A673 (cell line): ENCODE data around the gene METTL27. TPM values are rescaled to one million over a fixed set of nuclear protein-coding genes. Genes with fewer than 3 reads are reported as not detected.
"Not testable (repeated sequence)": the region's sequence is repeated elsewhere in the genome, so short reads cannot be mapped to it uniquely, and the experiment has no call there.

Experiments
- BruUV-seq: library from RNA; stranded (reverse); fragments of 400-500 nt; replicated peaks from 2 replicates; lab custom pipeline; 2021; lab: Mats Ljungman, UMichigan
- CTCF ChIA-PET: fragments of 300-600 bp; sonication (Branson Sonifier 250); formaldehyde crosslinking; loops from one replicate; lab custom pipeline; 2022; ENCODE audit warnings: antibody characterized with exemption; lab: Charles Lee
- POLR2A ChIA-PET: fragments of 300-600 bp; sonication (Branson Sonifier 250); formaldehyde crosslinking; loops from one replicate; lab custom pipeline; 2022; ENCODE audit warnings: antibody characterized with exemption; ENCODE audit not compliant: low non-redundant PET; lab: Charles Lee
- DNase-seq: peaks from one replicate; pipeline ENCODE4 v3.0.0-alpha.2; 2015; ENCODE audit warnings: low spot score
- H3K27ac ChIP-seq: fragments of 200-600 bp; sonication (generic); 2 replicates; pipeline ENCODE4 v1.5.1; 2016; ENCODE audit warnings: mixed run types, low read depth, mild to moderate bottlenecking, mixed read lengths, antibody characterized with exemption, low read length; ENCODE audit not compliant: poor library complexity, severe bottlenecking
- H3K27me3 ChIP-seq: fragments of 200-600 bp; sonication (generic); replicated peaks from 2 replicates; pipeline ENCODE4 v1.6.1; 2017; ENCODE audit warnings: mixed run types, low read depth, mild to moderate bottlenecking, mixed read lengths, antibody characterized with exemption, low read length; ENCODE audit not compliant: insufficient read depth, poor library complexity
- H3K36me3 ChIP-seq: fragments of 200-600 bp; sonication (generic); 2 replicates; pipeline ENCODE4 v1.6.1; 2016; ENCODE audit warnings: mixed run types, mild to moderate bottlenecking, mixed read lengths, antibody characterized with exemption, low read length; ENCODE audit not compliant: insufficient read depth, poor library complexity, severe bottlenecking
- H3K4me1 ChIP-seq: fragments of 200-600 bp; sonication (generic); 2 replicates; pipeline ENCODE4 v1.6.1; 2017; ENCODE audit warnings: mixed run types, mild to moderate bottlenecking, mixed read lengths, antibody characterized with exemption, low read length; ENCODE audit not compliant: insufficient read depth, poor library complexity, severe bottlenecking
- H3K4me3 ChIP-seq: fragments of 200-600 bp; sonication (generic); 2 replicates; pipeline ENCODE4 v1.5.1; 2016; ENCODE audit warnings: low read depth, mixed run types, mild to moderate bottlenecking, mixed read lengths, low read length; ENCODE audit not compliant: poor library complexity, severe bottlenecking
- H3K9me3 ChIP-seq: fragments of 200-600 bp; sonication (generic); 2 replicates; pipeline ENCODE4 v1.6.1; 2016; ENCODE audit warnings: mixed run types, low read depth, mild to moderate bottlenecking, mixed read lengths, antibody characterized with exemption, low read length; ENCODE audit not compliant: poor library complexity, severe bottlenecking
- EZH2 ChIP-seq: fragments of 200-600 bp; sonication (generic); IDR thresholded peaks from 2 replicates; pipeline ENCODE4 v1.6.1; 2017; ENCODE audit warnings: borderline replicate concordance, low read depth, mild to moderate bottlenecking, mixed read lengths, antibody characterized with exemption, low read length; ENCODE audit not compliant: poor library complexity, severe bottlenecking
- intact Hi-C: fragments of 100-400 bp; cut with micrococcal nuclease; formaldehyde crosslinking; loops from one replicate; pipeline ENCODE4 v1.10.0; 2022; ENCODE audit not compliant: unreplicated experiment
- total RNA-seq: library from RNA; stranded (reverse); gene quantifications from 2 replicates; pipeline ENCODE4 v1.2.3, GENCODE V29; 2021
- TF ChIP-seq, protein P1 (sequence below): fragments of 300-800, 200-600 bp; sonication (generic); conservative IDR thresholded peaks from 2 replicates; pipeline ENCODE4 v1.5.1; 2017; ENCODE audit warnings: low read depth, mild to moderate bottlenecking, antibody characterized with exemption, low read length, moderate library complexity, mixed read lengths

The METTL27 gene
- total RNA-seq, 1 experiment from 2014 or later = not detected

DNA sequence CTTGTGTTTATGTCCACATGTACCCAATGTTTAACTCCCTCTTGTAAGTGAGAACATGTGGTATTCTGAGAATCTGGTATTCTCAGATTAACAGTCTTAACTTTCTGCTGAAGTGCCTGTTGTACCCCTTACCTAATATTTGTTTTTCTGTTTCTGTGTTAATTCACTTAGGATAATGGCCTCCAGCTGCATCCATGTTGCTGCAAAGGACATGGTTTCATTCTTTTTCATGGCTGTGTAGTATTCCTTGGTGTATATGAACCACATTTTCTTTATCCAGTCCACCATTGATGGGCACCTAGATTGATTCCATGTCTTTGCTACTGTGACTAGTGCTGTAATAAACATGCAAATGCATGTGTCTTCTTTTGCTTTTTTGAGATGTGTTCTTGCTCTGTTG, 47.1 kb downstream of the METTL27 start:
- intact Hi-C loops, CTCF ChIA-PET: not testable (repeated sequence)

GRCh38 chr7:73791170-73791690, 51.1 kb downstream of the METTL27 start:
- H3K4me3 ChIP-seq, H3K4me1 ChIP-seq, BruUV-seq, H3K27ac ChIP-seq, H3K9me3 ChIP-seq, H3K27me3 ChIP-seq, CTCF ChIA-PET, POLR2A ChIA-PET, H3K36me3 ChIP-seq, DNase-seq, intact Hi-C loops: not testable (repeated sequence)

More for the DNA sequence above, 47.1 kb downstream of the METTL27 start:
- H3K27me3 ChIP-seq, H3K4me3 ChIP-seq, H3K27ac ChIP-seq, POLR2A ChIA-PET, BruUV-seq, H3K9me3 ChIP-seq, DNase-seq, H3K36me3 ChIP-seq, H3K4me1 ChIP-seq: not testable (repeated sequence)

DNA sequence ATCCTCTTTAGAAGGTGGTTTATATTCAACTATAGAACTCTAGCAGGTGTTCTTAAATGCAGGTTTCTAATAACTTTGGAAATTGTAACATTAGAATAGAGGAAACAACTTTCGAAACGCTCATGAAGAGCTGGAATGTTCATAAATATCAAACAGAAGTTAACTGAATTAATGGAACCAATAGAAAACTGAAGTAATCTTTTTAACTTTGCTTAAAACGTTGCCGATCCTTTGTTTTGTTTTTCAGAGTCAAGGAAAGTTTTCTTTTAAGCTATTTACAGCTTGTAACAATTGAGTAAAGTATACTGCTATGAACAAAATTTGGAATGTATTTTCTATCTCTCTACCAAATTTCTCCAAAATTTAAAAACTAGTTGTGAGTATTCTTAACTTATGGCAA, 53.3 kb downstream of the METTL27 start:
- Histone ChIP-seq H3K27me3 (no peaks in the 10 kb centered on the region), H3K36me3 (no peaks in the 10 kb centered on the region), H3K4me1 (no peaks in the 10 kb centered on the region), H3K27ac (no peak overlapping the region), H3K4me3 (no peak overlapping the region), H3K9me3 (no peaks in the 10 kb centered on the region)
- intact Hi-C loops = no loop called here
- CTCF ChIA-PET = no interaction called here
- POLR2A ChIA-PET = no interaction called here
- no TSS peak for BruUV-seq
- TF ChIP-seq EZH2 = no peak
- DNase-seq = no peak

DNA sequence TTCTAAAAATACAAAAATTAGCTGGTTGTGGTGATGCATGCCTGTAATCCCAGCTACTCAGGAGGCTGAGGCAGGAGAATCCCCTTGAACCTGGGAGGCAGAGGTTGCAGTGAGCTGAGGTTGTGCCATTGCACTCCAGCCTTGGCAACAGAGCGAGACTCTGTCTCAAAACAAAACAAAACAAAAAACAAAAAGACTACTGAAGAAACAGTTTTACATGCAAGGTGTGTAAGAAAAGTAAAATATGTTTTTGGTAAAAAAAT, 54.6 kb downstream of the METTL27 start:
- BruUV-seq, POLR2A ChIA-PET, intact Hi-C loops, DNase-seq, H3K36me3 ChIP-seq, H3K27ac ChIP-seq, H3K4me3 ChIP-seq, H3K4me1 ChIP-seq, H3K9me3 ChIP-seq, CTCF ChIA-PET, H3K27me3 ChIP-seq: not testable (repeated sequence)

- H3K27me3 ChIP-seq = no peaks in the 10 kb centered on the region
- no TSS peak for BruUV-seq
- intact Hi-C loops = no loop called here
- no peak overlapping the region for H3K27ac ChIP-seq
- ChIA-PET POLR2A (interaction anchor here (0.7 kb wide), 1 partner anchor 624 kb away, joined by 4 read pairs; no protein-coding TSS in a partner anchor), CTCF (no interaction called here)
- no peaks in the 10 kb centered on the region for H3K4me1 ChIP-seq
- no peak overlapping the region for H3K4me3 ChIP-seq
- no peak for DNase-seq
- H3K36me3 ChIP-seq = no peaks in the 10 kb centered on the region
- TF ChIP-seq, protein P1, sequence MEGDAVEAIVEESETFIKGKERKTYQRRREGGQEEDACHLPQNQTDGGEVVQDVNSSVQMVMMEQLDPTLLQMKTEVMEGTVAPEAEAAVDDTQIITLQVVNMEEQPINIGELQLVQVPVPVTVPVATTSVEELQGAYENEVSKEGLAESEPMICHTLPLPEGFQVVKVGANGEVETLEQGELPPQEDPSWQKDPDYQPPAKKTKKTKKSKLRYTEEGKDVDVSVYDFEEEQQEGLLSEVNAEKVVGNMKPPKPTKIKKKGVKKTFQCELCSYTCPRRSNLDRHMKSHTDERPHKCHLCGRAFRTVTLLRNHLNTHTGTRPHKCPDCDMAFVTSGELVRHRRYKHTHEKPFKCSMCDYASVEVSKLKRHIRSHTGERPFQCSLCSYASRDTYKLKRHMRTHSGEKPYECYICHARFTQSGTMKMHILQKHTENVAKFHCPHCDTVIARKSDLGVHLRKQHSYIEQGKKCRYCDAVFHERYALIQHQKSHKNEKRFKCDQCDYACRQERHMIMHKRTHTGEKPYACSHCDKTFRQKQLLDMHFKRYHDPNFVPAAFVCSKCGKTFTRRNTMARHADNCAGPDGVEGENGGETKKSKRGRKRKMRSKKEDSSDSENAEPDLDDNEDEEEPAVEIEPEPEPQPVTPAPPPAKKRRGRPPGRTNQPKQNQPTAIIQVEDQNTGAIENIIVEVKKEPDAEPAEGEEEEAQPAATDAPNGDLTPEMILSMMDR = no peak
- TF ChIP-seq EZH2 = no peak
- H3K9me3 ChIP-seq = no peaks in the 10 kb centered on the region
Measured at GRCh38 chr7:73786588-73786987, 55.7 kb downstream of the METTL27 start.

Other genes starting within 250 kb of the METTL27 start
- 17.4 and 20.6 TPM in 2 replicates for gene MLXIPL, start 218.0 kb downstream of the METTL27 start, total RNA-seq
- 8.7 and 10.1 TPM in 2 replicates for gene VPS37D, start 174.7 kb downstream of the METTL27 start, total RNA-seq
- gene DNAJC30, start 159.1 kb downstream of the METTL27 start, total RNA-seq = 11.1 and 11.8 TPM in 2 replicates
- gene BUD23, start 158.9 kb downstream of the METTL27 start, total RNA-seq = 133 and 138 TPM in 2 replicates
- 37.8 and 47.1 TPM in 2 replicates for gene STX1A, start 122.8 kb downstream of the METTL27 start, total RNA-seq
- 20.7 and 22.9 TPM in 2 replicates for gene ABHD11, start 103.7 kb downstream of the METTL27 start, total RNA-seq
- gene CLDN3, start 72.2 kb downstream of the METTL27 start, total RNA-seq = not detected in 2 replicates
- 0.11 and 0.17 TPM in 2 replicates for gene CLDN4, start 11.5 kb downstream of the METTL27 start, total RNA-seq
- not detected in 2 replicates for gene TMEM270, start 18.6 kb upstream of the METTL27 start, total RNA-seq
- 47.6 and 65.9 TPM in 2 replicates for gene ELN, start 185.7 kb upstream of the METTL27 start, total RNA-seq
- 59.3 and 60.2 TPM in 2 replicates for gene LIMK1, start 241.3 kb upstream of the METTL27 start, total RNA-seq